ENCODE data around the gene SKAP2. TPM values are rescaled to one million over a fixed set of nuclear protein-coding genes. Genes with fewer than 3 reads are reported as not detected.

SKAP2 gene
- total and polyA plus RNA-seq, 2 of the 4 experiments (the other 2 are of a cell fraction), result 5.7 to 7.4 TPM

DNA sequence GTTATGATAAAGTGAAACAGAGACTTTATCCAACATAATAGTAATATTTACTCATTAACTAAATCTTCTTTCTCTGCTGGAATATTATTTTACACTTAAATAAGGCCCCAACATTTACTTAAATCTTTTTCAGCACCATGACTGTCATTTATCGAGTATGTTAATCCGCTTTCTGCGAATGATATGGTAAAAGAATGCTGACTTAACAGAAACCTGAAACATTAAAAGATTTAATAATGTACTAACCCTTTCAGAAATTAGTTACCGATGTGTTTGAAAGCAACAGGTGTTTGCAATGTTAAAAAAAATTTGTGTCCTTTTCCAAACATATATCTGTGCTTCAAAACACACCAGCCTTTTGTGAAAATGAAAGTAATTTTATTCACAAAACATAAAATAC lies 190.5 kb downstream of the SKAP2 start:
- Histone ChIP-seq H2AK9ac (replicated peaks; ENCODE audit: low read depth, low read length, poor library complexity) (no peak overlapping the region), H3K18ac (ENCODE audit: low read depth, low read length) (no peak overlapping the region), H3K4ac (ENCODE audit: low read depth, low read length) (no peak overlapping the region), H3K23ac (ENCODE audit: low read depth, low read length) (no peak overlapping the region), H3K4me3 (ENCODE audit: insufficient read depth, low read depth, low read length) (no peak overlapping the region), H3K9me3 (ENCODE audit: control insufficient read depth, insufficient read depth, low read length) (no peaks in the 10 kb centered on the region), H3K9me1 (ENCODE audit: insufficient read depth, low read length) (peaks cover 2% of the 10 kb centered on the region; the same call in 1 of the 2 replicates), H3K56ac (ENCODE audit: extremely low read depth, insufficient read depth, low read length) (no peak overlapping the region), H3K14ac (replicated peaks; ENCODE audit: low read depth, low read length) (no peak overlapping the region), H2BK5ac (ENCODE audit: low read depth, low read length, poor library complexity, severe bottlenecking) (no peak overlapping the region), H4K91ac (ENCODE audit: insufficient read depth, low read depth, low read length) (no peak overlapping the region), H3K4me2 (ENCODE audit: low read depth, low read length) (no peak overlapping the region), H3K27ac (ENCODE audit: insufficient read depth, low read length) (no peak overlapping the region), H4K20me1 (ENCODE audit: insufficient read depth, low read length) (no peaks in the 10 kb centered on the region), H4K8ac (ENCODE audit: low read depth in 2 of 2, low read length in 2 of 2) (no peak overlapping the region), H3K36me3 (ENCODE audit: control insufficient read depth, insufficient read depth, low read length) (no peaks in the 10 kb centered on the region), H3K27me3 (ENCODE audit: control insufficient read depth, insufficient read depth, low read length) (no peaks in the 10 kb centered on the region), H2BK20ac (ENCODE audit: low read depth, low read length) (no peak overlapping the region), H2BK15ac (ENCODE audit: low read depth, low read length) (no peak overlapping the region), H3K79me1 (ENCODE audit: low read depth in 1 of 2, low read length in 2 of 2) (no peaks in the 10 kb centered on the region), H3K9ac (ENCODE audit: low read depth, low read length) (no peak overlapping the region), H4K5ac (ENCODE audit: low read depth, low read length) (no peak overlapping the region), H2AFZ (replicated peaks; ENCODE audit: low read length, poor library complexity) (no peak overlapping the region), H2AK5ac (ENCODE audit: low read depth, low read length) (no peak overlapping the region), H2BK120ac (ENCODE audit: low read depth, low read length) (no peak overlapping the region), H3K4me1 (ENCODE audit: control insufficient read depth, insufficient read depth, low read length) (peaks cover 5% of the 10 kb centered on the region)
- dilution Hi-C loops (cut with HindIII; ENCODE audit: low sequenced_read_pairs, unreplicated experiment) (no loop called here), intact Hi-C loops (cut with micrococcal nuclease) (no loop called here), in situ Hi-C loops (cut with MboI; ENCODE audit: low sequenced_read_pairs) (loop anchor here (10.0 to 25.0 kb wide), 3 partner anchors 462 to 779 kb away; partner anchors contain the start of genes CBX3 and HNRNPA2B1)
- ChIA-PET POLR2A (ENCODE audit: unreplicated experiment) (no interaction called here), CTCF (no interaction called here)
- peak; percentile 90 for TF ChIP-seq MAFK (IDR thresholded peaks at IDR 0.05; ENCODE audit: low read depth, low read length)
- no peak for TF ChIP-seq RCOR1 (IDR thresholded peaks at IDR 0.05; ENCODE audit: insufficient replicate concordance, low read length)
- no peak for DNase-seq
- no peak for ATAC-seq (ENCODE audit: low read depth)
- no CpG with 5 or more reads among the region's 4 CpGs for WGBS, 2 experiments (ENCODE audit: extremely low coverage in 2 of 2, insufficient read length in 1 of 2)
- no TSS peak for BruUV-seq (replicated peaks)
